Measurements from ENCODE around the gene LRRC49.
"Not testable (repeated sequence)": the region's sequence is repeated elsewhere in the genome, so short reads cannot be mapped to it uniquely, and the experiment has no call there.

LRRC49 gene

DNA sequence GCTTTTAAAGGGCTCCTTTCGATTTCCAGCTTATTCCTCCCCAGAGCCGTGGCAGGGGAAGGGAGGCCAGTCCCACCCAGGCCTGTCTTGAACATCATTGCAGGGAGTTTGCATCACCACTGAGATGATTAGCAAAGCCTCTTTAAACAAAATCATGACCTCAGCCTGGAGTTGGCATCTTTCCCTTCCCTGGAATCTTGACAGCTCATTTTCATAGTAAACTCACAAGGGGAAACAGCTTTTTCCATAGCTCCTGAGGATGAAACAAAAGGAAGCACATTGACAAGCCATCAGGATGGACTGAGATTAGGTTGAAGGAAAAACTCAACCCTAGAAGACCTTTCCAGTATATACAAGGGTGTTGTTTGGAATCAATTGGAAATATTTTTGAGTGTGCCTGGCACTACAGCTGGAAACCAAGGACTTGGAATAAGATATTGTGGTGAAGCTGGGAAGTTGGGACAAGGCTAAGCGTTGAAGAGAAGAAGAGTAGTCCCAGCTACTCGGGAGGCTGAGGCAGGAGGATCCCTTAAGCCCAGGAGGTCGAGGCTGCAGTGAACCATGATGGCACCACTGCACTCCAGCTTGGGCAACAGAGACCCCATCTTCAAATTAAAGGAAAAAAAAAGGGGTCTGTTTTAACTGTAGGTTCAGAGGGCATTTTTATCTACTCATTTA, 35.6 kb upstream of the LRRC49 start:
- Histone ChIP-seq H3K36me3 (ENCODE audit: insufficient read depth, low read length) (peaks cover under 1% of the 10 kb centered on the region), H3K4me3 (ENCODE audit: low read length) (peak overlapping the region; percentile 4), H3K27me3 (ENCODE audit: control insufficient read depth, insufficient read depth, low read length) (no peaks in the 10 kb centered on the region), H3K4me1 (ENCODE audit: control insufficient read depth, insufficient read depth, low read length) (peaks cover 48% of the 10 kb centered on the region), H3K9ac (ENCODE audit: low read depth, low read length) (peak overlapping the region; percentile 35), H3K4me2 (ENCODE audit: low read length) (peak overlapping the region; percentile 63), H3K9me3 (replicated peaks; ENCODE audit: low read length) (no peaks in the 10 kb centered on the region)

DNA sequence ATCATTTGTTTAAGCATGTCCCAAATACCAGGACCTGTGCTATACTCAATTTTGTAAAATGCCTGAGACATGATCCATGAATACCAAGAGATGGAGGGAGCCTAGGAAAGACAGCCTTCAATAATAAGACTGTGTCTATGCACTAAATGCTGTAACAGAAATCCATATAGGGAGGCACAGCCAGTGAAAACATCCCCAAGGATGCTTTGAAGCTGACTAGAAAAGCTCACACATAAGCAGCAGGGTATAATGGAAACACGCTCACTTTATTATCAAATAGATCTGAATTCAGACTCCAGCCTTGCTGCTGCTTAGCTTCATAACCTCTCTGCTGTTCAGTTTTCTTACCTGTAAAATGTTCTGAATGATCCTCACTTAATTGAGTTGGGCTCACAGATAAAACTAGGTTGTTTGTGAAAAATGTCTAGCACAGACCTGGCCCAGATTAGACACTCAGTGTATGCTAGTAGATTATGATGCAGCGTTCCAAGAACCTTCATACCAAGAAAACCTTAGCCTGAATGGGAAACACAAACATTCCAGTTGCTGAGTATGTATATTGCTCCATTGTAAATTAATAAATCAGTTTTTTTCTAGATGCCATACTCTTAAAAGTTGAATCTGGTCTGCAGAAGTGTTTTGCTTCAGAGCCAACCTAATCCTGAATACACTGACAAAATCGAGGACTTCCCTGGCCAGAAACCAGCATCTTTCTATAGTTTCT, 34.9 kb upstream of the LRRC49 start:
- Histone ChIP-seq H3K27me3 (ENCODE audit: control insufficient read depth, insufficient read depth, low read length) (no peaks in the 10 kb centered on the region), H3K9ac (ENCODE audit: low read depth, low read length) (no peak overlapping the region), H3K4me1 (ENCODE audit: control insufficient read depth, insufficient read depth, low read length) (peaks cover 42% of the 10 kb centered on the region), H3K4me2 (ENCODE audit: low read length) (no peak overlapping the region), H3K4me3 (ENCODE audit: low read length) (no peak overlapping the region), H3K9me3 (replicated peaks; ENCODE audit: low read length) (no peaks in the 10 kb centered on the region), H3K36me3 (ENCODE audit: insufficient read depth, low read length) (no peaks in the 10 kb centered on the region)

DNA sequence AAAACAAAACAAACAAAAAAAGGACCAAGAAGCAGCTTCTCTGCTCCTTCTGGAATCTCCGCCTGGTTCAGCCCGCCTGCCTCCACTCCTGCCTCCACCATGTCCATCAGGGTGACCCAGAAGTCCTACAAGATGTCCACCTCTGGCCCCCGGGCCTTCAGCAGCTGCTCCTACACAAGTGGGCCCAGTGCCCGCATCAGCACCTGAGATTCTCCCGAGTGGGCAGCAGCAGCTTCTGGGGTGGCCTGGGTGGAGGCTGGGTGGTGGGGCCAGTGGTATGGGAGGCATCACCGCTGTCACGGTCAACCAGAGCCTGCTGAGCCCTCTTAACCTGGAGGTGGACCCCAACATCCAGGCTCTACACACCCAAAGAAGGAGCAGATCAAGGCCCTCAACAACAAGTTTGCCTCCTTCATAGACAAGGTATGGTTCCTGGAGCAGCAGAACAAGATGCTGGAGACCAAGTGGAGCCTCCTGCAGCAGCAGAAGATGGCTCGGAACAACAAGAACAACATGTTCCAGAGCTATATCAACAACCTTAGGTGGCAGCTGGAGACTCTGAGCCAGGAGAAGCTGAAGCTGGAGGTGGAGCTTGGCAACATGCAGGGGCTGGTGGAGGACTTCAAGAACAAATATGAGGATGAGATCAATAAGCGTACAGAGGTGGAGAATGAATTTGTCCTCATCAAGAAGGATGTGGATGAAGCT, 33.9 kb upstream of the LRRC49 start:
- H3K36me3 ChIP-seq (ENCODE audit: insufficient read depth, low read length); H3K9me3 ChIP-seq (replicated peaks; ENCODE audit: low read length); H3K4me3 ChIP-seq (ENCODE audit: low read length); H3K27me3 ChIP-seq (ENCODE audit: control insufficient read depth, insufficient read depth, low read length); H3K4me2 ChIP-seq (ENCODE audit: low read length); H3K9ac ChIP-seq (ENCODE audit: low read depth, low read length): not testable (repeated sequence)
- peaks cover 45% of the 10 kb centered on the region for H3K4me1 ChIP-seq (ENCODE audit: control insufficient read depth, insufficient read depth, low read length)

DNA sequence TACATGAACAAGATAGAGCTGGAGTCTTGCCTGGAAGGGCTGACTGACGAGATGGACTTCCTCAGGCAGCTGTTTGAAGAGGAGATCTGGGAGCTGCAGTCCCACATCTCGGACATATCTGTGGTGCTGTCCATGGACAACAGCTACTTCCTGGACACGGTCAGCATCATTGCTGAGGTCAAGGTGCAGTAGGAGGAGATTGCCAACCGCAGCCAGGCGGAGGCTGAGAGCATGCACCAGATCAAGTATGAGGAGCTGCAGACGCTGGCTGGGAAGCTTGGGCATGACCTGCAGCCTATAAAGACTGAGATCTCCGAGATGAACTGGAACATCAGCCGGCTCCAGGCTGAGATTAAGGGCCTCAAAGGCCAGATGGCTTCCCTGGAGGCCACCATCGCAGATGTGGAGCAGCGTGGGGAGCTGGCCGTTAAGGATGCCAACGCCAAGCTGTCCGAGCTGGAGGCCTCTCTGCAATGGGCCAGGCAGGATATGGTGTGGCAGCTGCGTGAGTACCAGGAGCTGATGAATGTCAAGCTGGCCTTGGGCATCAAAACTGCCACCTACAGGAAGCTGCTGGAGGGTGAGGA, 33.2 kb upstream of the LRRC49 start:
- no peak overlapping the region for H3K4me2 ChIP-seq (ENCODE audit: low read length)
- H3K4me3 ChIP-seq (ENCODE audit: low read length) = no peak overlapping the region
- no peaks in the 10 kb centered on the region for H3K27me3 ChIP-seq (ENCODE audit: control insufficient read depth, insufficient read depth, low read length)
- peaks cover 48% of the 10 kb centered on the region for H3K4me1 ChIP-seq (ENCODE audit: control insufficient read depth, insufficient read depth, low read length)
- H3K9ac ChIP-seq (ENCODE audit: low read depth, low read length) = no peak overlapping the region
- H3K9me3 ChIP-seq (replicated peaks; ENCODE audit: low read length) = no peaks in the 10 kb centered on the region
- no peaks in the 10 kb centered on the region for H3K36me3 ChIP-seq (ENCODE audit: insufficient read depth, low read length)

DNA sequence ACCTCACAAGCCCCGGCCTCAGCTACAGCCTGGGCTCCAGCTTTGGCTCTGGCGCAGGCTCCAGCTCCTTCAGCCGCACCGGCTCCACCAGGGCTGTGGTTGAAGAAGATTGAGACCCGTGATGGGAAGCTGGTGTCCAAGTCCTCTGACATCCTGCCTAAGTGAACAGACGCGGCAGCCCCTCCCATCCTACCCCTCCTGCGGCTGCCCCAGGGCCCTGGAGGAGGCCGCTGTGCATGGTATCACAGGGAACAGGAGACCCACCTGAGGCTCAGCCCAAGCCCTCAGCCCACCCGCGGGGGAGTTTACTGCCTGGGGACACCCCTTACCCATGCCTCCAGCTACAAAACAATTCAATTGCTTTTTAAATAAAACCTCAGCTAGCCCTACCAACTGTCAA, 32.6 kb upstream of the LRRC49 start:
- Histone ChIP-seq H3K4me2 (ENCODE audit: low read length) (no peak overlapping the region), H3K27me3 (ENCODE audit: control insufficient read depth, insufficient read depth, low read length) (no peaks in the 10 kb centered on the region), H3K4me1 (ENCODE audit: control insufficient read depth, insufficient read depth, low read length) (peaks cover 43% of the 10 kb centered on the region), H3K4me3 (ENCODE audit: low read length) (no peak overlapping the region), H3K9ac (ENCODE audit: low read depth, low read length) (no peak overlapping the region), H3K9me3 (replicated peaks; ENCODE audit: low read length) (no peaks in the 10 kb centered on the region), H3K36me3 (ENCODE audit: insufficient read depth, low read length) (no peaks in the 10 kb centered on the region)

DNA sequence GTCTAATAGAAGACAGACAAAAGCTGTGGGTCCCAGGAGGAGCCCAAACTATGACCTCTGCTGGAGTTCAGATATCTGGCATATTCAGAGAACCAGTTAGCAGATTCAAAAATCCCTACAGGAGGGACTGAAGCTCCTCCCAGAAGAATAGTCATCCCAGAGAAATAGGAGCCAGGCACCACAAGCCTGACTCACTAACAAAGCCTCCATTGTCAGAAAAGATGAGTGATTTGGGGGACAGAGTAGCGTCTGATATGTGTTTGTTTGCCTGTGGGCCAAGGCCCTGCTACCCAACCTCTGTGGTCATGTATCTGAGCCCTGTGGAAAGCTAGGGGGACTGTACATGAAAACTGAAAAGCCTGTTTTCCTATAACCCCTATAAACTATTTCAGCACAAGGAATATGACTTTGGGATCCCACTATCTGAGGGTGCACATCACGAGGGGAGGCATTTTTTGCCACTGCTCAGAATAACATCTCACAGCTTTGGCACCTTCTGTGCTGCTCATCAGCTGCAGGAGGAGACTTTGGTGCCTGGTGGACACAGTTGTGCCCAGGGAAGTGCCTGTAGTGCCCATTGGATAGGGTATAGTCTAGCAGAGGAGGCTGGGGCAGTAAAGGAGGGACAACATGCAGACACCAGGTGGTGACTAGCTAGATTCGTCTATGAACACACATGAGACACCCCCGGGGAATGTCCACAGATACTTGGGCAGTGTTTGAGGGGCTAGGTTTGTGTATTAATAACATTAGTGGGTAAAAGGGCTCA, 29.0 kb upstream of the LRRC49 start:
- H3K4me2 ChIP-seq (ENCODE audit: low read length) = peak overlapping the region; percentile 38
- H3K27me3 ChIP-seq (ENCODE audit: control insufficient read depth, insufficient read depth, low read length) = no peaks in the 10 kb centered on the region
- H3K36me3 ChIP-seq (ENCODE audit: insufficient read depth, low read length) = no peaks in the 10 kb centered on the region
- H3K9me3 ChIP-seq (replicated peaks; ENCODE audit: low read length) = no peaks in the 10 kb centered on the region
- no peak overlapping the region for H3K4me3 ChIP-seq (ENCODE audit: low read length)
- peaks cover 32% of the 10 kb centered on the region for H3K4me1 ChIP-seq (ENCODE audit: control insufficient read depth, insufficient read depth, low read length)
- H3K9ac ChIP-seq (ENCODE audit: low read depth, low read length) = peak overlapping the region; percentile 33

DNA sequence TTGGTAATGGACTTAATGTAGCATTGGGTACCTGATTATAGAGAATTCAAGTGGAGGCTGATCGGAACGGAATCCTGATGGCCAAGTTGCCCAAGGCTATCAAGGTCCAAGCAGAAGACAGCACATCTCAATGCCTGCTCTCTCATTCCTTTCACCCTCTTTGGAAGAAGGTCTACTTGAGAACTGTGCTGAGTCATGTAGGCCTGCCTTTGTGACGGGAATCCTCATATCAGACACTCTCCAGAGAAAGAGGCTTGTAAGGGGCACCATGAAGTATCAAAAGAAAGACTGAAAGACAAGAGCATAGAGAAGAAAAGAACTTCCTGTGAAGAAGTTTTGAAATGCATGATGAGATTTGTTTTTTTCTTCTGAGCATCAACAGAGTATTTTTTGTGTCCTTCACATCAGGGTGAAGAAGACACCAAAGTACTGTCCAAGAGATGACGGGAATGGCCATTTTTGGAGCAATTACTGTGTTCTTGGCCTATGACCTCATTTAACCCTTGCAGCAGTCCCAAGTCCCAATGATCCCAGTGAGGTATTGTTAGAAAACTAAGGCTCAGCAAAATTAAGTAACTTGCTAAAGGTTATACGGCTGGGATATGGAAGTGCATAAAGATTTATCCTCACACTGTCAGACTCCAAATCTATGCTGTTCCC, 25.5 kb upstream of the LRRC49 start:
- Histone ChIP-seq H3K9me3 (replicated peaks; ENCODE audit: low read length) (no peaks in the 10 kb centered on the region), H3K4me1 (ENCODE audit: control insufficient read depth, insufficient read depth, low read length) (peaks cover 45% of the 10 kb centered on the region), H3K4me2 (ENCODE audit: low read length) (no peak overlapping the region), H3K4me3 (ENCODE audit: low read length) (no peak overlapping the region), H3K9ac (ENCODE audit: low read depth, low read length) (no peak overlapping the region), H3K27me3 (ENCODE audit: control insufficient read depth, insufficient read depth, low read length) (no peaks in the 10 kb centered on the region), H3K36me3 (ENCODE audit: insufficient read depth, low read length) (no peaks in the 10 kb centered on the region)

DNA sequence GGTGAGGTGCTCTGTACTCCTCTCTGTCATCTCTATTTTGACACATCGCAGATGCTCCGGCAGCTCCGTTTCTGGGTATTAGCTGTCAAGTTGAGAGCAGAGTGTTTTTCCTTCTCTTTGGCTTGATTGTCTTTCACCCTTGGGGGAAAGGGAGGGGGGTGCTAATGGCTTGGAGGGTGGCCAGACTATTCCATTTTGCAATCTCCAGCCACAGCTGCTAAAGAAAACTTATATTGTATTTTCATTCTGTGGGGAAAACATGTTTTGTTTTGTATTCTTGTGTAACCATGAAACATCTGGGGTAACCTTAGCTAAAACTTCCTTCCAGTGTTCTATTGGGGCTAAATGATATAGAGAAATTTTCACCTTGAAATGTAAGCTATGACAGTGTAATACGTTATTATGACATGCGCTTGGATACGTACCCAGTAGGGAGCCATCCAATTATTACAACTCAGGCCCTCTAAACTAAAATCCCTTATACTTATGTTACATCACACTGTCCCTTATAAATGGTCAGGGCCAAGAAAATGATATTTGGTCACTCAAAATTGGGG, 24.6 kb upstream of the LRRC49 start:
- H3K4me3 ChIP-seq (ENCODE audit: low read length) = no peak overlapping the region
- peaks cover 42% of the 10 kb centered on the region for H3K4me1 ChIP-seq (ENCODE audit: control insufficient read depth, insufficient read depth, low read length)
- H3K4me2 ChIP-seq (ENCODE audit: low read length) = peak overlapping the region; percentile 45
- no peaks in the 10 kb centered on the region for H3K9me3 ChIP-seq (replicated peaks; ENCODE audit: low read length)
- H3K27me3 ChIP-seq (ENCODE audit: control insufficient read depth, insufficient read depth, low read length) = no peaks in the 10 kb centered on the region
- H3K9ac ChIP-seq (ENCODE audit: low read depth, low read length) = no peak overlapping the region
- H3K36me3 ChIP-seq (ENCODE audit: insufficient read depth, low read length) = no peaks in the 10 kb centered on the region

DNA sequence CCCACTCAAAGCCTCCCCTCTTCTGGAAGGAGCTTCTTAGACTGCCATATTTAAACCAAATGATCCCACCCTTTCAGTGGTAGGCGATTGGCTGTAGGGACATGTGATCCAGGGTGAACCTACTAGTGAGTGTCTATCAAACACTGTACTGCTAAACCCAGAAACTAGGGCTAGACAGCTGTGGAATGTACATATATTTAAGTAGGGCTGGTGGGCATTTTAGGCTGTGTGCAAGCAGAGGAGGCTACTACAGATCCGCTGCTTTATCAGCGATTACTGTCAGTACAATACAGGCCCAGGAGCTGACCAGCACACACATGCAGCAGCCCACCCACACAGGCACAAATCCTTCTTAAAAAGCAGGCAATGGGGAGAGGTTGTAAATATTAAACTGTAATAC, 23.3 kb upstream of the LRRC49 start:
- H3K27me3 ChIP-seq (ENCODE audit: control insufficient read depth, insufficient read depth, low read length) = no peaks in the 10 kb centered on the region
- H3K9me3 ChIP-seq (replicated peaks; ENCODE audit: low read length) = no peaks in the 10 kb centered on the region
- peaks cover 30% of the 10 kb centered on the region for H3K4me1 ChIP-seq (ENCODE audit: control insufficient read depth, insufficient read depth, low read length)
- no peak overlapping the region for H3K4me3 ChIP-seq (ENCODE audit: low read length)
- no peak overlapping the region for H3K4me2 ChIP-seq (ENCODE audit: low read length)
- no peak overlapping the region for H3K9ac ChIP-seq (ENCODE audit: low read depth, low read length)
- no peaks in the 10 kb centered on the region for H3K36me3 ChIP-seq (ENCODE audit: insufficient read depth, low read length)

DNA sequence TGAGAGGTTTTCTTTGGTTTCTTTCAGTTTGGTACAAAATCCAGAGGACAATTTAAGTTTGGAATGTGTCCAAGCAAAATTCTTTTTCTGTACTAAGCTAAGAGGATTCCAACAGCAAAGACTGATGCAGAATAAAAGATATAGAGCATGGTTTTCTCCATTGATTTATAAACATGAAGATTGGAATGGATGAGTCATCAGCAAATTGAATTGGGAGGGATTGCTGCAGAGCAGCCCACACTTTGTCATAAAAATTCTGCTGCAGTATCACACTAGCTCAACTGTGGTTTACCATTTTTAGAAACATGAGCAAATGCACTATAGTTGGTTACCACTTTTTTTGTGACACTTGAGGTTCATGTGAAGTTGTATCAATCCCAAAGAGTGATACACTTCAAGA, 22.6 kb upstream of the LRRC49 start:
- Histone ChIP-seq H3K9me3 (replicated peaks; ENCODE audit: low read length) (no peaks in the 10 kb centered on the region), H3K4me1 (ENCODE audit: control insufficient read depth, insufficient read depth, low read length) (peaks cover 32% of the 10 kb centered on the region), H3K27me3 (ENCODE audit: control insufficient read depth, insufficient read depth, low read length) (no peaks in the 10 kb centered on the region), H3K9ac (ENCODE audit: low read depth, low read length) (no peak overlapping the region), H3K4me2 (ENCODE audit: low read length) (peak overlapping the region; percentile 5), H3K4me3 (ENCODE audit: low read length) (no peak overlapping the region), H3K36me3 (ENCODE audit: insufficient read depth, low read length) (no peaks in the 10 kb centered on the region)

Data from skeletal muscle satellite cell (primary cell).